Measurements from ENCODE around the gene TTC39B.

The TTC39B gene

DNA sequence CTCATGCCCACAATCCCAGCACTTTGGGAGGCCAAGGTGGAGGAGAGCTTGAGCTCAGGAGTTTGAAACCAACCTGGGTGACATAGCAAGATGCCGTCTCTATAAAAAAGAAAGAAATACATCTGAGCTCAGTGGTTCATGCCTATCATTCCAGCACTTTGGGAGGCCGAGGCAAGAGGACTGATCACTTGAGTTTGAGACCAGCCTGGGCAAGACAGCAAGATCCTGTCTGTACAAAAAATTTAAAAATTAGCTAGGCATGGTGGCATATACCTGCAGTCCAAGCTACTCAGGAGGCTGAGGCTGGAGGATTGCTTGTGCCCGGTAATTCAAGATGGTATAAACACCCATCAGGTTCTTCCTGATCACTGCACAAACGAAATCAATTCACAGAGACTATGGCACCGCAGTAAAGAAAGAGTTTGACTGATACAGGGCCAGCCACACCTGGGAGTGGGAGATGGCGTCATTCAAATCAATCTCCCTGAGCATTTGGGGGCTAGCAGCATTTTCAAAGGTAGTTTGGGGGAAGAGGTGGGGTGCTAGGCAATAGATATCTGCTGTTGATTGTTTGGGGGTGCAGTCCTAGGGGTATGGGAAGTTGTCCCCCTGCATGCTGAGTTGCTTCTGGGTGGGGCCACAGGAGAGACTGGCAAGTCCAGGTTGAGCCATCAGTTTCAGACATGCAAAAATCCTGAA lies 169.2 kb downstream of the TTC39B start:
- Mint-ChIP-seq H3K4me3 (no peak overlapping the region), H3K4me1 (ENCODE audit: low read depth) (peaks cover 4% of the 10 kb centered on the region), H3K27ac (no peak overlapping the region), H3K27me3 (no peaks in the 10 kb centered on the region), H3K9me3 (no peaks in the 10 kb centered on the region), H3K36me3 (ENCODE audit: low read depth) (no peaks in the 10 kb centered on the region)

DNA sequence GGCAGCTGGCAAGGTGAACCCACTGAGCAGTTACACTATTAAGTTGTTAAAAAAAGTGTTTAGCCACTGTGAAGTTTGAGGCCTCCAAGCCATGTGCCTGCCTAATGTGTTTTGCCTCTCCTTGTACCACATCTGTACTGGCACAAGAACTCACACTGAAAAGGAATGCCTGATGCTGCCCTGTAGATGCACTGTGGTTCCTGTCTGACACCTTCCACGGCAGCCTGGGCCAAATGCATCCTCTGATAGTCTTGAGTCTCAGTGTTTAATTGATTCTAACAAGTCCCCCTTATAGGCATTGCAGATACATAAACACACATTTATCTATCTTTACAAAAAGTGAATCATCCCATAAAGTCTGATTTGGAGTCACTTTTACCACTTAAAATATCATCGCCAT lies 169.9 kb downstream of the TTC39B start:
- no peaks in the 10 kb centered on the region for H3K9me3 Mint-ChIP-seq
- H3K4me1 Mint-ChIP-seq (ENCODE audit: low read depth), result peaks cover 4% of the 10 kb centered on the region
- H3K4me3 Mint-ChIP-seq, result no peak overlapping the region
- no peaks in the 10 kb centered on the region for H3K36me3 Mint-ChIP-seq (ENCODE audit: low read depth)
- H3K27ac Mint-ChIP-seq, result no peak overlapping the region
- H3K27me3 Mint-ChIP-seq, result no peaks in the 10 kb centered on the region

GRCh38 chr9:15136646-15137045 lies 170.4 kb downstream of the TTC39B start:
- Mint-ChIP-seq H3K27ac (no peak overlapping the region), H3K36me3 (ENCODE audit: low read depth) (no peaks in the 10 kb centered on the region), H3K4me3 (no peak overlapping the region), H3K4me1 (ENCODE audit: low read depth) (peaks cover 4% of the 10 kb centered on the region), H3K27me3 (no peaks in the 10 kb centered on the region), H3K9me3 (no peaks in the 10 kb centered on the region)

DNA sequence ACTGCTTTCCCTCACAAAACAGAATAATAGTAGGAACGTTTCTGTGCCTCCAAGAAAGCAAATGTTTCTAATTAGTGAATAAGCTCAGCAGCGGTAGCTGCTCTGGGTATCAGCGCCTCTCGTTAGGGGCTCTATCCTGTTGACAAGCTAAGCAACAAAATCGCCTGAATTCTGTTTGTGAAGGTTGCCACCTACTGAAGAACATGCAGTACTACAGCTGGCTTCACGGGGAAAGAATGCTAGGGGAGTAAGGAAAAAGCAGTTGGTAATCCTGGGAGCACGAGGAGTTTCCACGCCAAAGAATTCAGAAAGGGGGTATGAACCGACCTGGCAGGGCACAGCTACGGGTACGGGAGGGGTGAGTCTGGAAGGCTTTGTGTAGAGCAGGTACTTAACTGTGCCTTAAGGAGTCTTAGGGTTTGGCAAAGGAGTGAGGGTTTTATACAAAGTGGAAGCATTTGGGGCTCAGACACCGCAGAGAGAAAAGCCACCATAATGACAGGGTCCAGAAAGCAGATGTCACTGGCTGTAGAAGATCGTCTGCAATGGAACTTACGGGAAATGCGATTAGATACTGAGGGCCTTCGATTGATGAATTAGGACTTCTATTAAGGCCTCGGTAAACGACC lies 171.7 kb downstream of the TTC39B start:
- Mint-ChIP-seq H3K27ac (no peak overlapping the region), H3K4me3 (no peak overlapping the region), H3K36me3 (ENCODE audit: low read depth) (no peaks in the 10 kb centered on the region), H3K9me3 (no peaks in the 10 kb centered on the region), H3K4me1 (ENCODE audit: low read depth) (peaks cover 4% of the 10 kb centered on the region), H3K27me3 (no peaks in the 10 kb centered on the region)

DNA sequence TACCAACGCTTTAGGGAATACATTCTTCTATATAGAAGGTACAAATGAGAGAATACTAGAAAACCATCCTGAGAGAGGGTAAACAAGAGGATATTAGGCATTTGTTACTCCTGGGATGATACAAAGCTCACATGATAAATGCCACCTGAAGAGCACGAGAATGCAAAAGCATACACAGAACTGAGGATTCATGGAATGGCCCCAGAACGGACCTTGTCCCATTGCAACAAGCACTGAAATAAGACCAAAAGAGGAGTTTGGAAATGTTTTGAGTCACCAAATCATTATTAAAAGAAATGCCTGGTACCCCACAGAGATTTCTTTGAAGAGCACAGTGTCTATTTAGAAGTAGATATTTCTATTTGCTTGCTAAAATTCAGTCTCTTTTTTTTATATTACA lies 173.5 kb downstream of the TTC39B start:
- Mint-ChIP-seq H3K27me3 (peaks cover 3% of the 10 kb centered on the region), H3K9me3 (no peaks in the 10 kb centered on the region), H3K4me1 (ENCODE audit: low read depth) (peaks cover 4% of the 10 kb centered on the region), H3K4me3 (no peak overlapping the region), H3K36me3 (ENCODE audit: low read depth) (no peaks in the 10 kb centered on the region), H3K27ac (no peak overlapping the region)

DNA sequence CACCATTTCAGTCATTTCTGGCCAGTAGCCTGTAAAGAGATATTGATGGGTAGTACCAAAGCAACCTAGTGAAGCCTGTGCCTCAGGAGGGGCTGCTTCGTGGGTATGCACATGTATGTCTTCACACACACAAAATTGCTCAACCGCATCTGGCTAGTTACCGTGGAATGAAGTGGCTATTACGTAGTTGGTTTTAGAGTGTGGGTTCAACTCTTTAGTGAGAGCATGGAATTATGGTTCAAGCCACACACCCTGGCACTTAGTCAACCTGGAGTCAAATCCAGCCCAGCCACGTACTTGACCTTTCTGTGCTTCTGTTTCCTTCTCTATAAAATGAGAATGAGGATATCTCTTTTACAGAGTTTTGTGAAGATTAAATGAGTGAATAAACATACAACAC lies 174.9 kb downstream of the TTC39B start:
- peaks cover 8% of the 10 kb centered on the region for H3K27me3 Mint-ChIP-seq
- H3K27ac Mint-ChIP-seq, result no peak overlapping the region
- no peaks in the 10 kb centered on the region for H3K36me3 Mint-ChIP-seq (ENCODE audit: low read depth)
- peaks cover 4% of the 10 kb centered on the region for H3K4me1 Mint-ChIP-seq (ENCODE audit: low read depth)
- no peaks in the 10 kb centered on the region for H3K9me3 Mint-ChIP-seq
- no peak overlapping the region for H3K4me3 Mint-ChIP-seq

- Mint-ChIP-seq H3K27ac (no peak overlapping the region), H3K4me3 (no peak overlapping the region), H3K27me3 (peaks cover 11% of the 10 kb centered on the region), H3K36me3 (ENCODE audit: low read depth) (no peaks in the 10 kb centered on the region), H3K4me1 (ENCODE audit: low read depth) (peaks cover 4% of the 10 kb centered on the region), H3K9me3 (no peaks in the 10 kb centered on the region)
Measured at GRCh38 chr9:15131094-15131493, 175.9 kb downstream of the TTC39B start.

- Mint-ChIP-seq H3K36me3 (ENCODE audit: low read depth) (no peaks in the 10 kb centered on the region), H3K4me1 (ENCODE audit: low read depth) (no peaks in the 10 kb centered on the region), H3K27me3 (peaks cover 14% of the 10 kb centered on the region), H3K27ac (no peak overlapping the region), H3K9me3 (no peaks in the 10 kb centered on the region), H3K4me3 (no peak overlapping the region)
Measured at GRCh38 chr9:15127831-15128230, 179.2 kb downstream of the TTC39B start.

DNA sequence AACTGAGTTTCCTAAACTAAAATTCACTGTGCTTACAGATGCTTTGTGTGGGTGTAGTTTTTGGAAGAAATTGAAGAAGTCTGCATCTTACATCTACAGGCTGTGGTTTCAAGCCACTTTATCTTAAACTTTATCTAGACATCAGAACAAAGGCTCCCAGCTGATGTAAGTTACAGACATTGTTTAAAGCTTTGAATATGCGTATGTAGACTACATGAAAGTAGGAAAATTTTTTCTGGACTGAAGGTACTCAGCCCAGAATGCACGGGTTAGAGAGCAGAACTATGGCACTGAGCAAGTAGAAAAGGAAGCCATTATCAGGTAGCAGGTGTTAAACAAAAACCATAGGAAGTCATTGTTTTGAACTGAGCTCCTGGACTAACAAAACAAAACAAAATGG lies 185.4 kb downstream of the TTC39B start:
- H3K27me3 Mint-ChIP-seq, result peaks cover 3% of the 10 kb centered on the region
- H3K4me3 Mint-ChIP-seq, result no peak overlapping the region
- H3K36me3 Mint-ChIP-seq (ENCODE audit: low read depth), result no peaks in the 10 kb centered on the region
- no peaks in the 10 kb centered on the region for H3K9me3 Mint-ChIP-seq
- peaks cover 10% of the 10 kb centered on the region for H3K4me1 Mint-ChIP-seq (ENCODE audit: low read depth)
- no peak overlapping the region for H3K27ac Mint-ChIP-seq

- H3K36me3 Mint-ChIP-seq (ENCODE audit: low read depth), result no peaks in the 10 kb centered on the region
- no peaks in the 10 kb centered on the region for H3K27me3 Mint-ChIP-seq
- peaks cover under 1% of the 10 kb centered on the region for H3K4me1 Mint-ChIP-seq (ENCODE audit: low read depth)
- no peak overlapping the region for H3K4me3 Mint-ChIP-seq
- no peak overlapping the region for H3K27ac Mint-ChIP-seq
- H3K9me3 Mint-ChIP-seq, result no peaks in the 10 kb centered on the region
Measured at GRCh38 chr9:15116130-15116580, 190.9 kb downstream of the TTC39B start.

DNA sequence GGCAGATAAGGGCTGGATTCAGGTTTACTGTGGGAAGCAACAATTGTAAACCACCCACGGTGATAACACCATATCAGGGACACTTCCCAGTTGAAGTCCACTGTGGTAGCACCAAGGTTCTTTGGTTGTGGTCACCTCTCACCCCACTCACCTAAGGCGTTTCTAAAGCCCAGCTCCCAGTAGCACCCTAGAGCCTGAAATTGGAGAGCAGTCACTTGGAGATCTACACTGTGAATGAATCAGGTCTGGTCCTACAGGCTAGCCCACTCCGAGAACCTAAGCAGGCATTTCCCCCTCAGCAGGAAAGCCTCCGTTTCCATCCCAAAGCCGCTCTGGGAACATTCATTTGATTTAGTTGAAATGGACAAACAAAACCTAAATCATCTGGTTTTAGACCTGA lies 191.3 kb downstream of the TTC39B start:
- Mint-ChIP-seq H3K27me3 (no peaks in the 10 kb centered on the region), H3K36me3 (ENCODE audit: low read depth) (no peaks in the 10 kb centered on the region), H3K9me3 (no peaks in the 10 kb centered on the region), H3K4me1 (ENCODE audit: low read depth) (no peaks in the 10 kb centered on the region), H3K4me3 (no peak overlapping the region), H3K27ac (no peak overlapping the region)

DNA sequence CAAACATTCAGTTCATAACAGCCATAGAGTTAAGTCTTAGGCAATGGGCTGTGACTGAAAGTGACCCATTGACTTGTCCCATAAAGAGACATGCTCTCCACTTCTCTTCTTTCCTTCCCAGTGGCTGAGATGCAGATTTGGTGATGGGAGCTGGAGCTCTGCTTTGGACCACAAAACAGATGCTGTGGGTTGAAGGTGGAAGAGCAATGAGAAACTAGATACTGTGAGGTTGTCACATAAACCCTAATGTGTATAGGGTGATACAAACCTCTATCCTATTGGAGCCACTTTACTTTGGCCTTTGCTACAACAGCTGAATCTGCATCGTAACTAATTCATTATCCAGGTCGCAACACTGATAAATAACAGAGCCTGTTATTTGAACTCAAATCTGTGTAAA lies 192.0 kb downstream of the TTC39B start:
- no peaks in the 10 kb centered on the region for H3K36me3 Mint-ChIP-seq (ENCODE audit: low read depth)
- no peaks in the 10 kb centered on the region for H3K4me1 Mint-ChIP-seq (ENCODE audit: low read depth)
- H3K27ac Mint-ChIP-seq, result no peak overlapping the region
- no peaks in the 10 kb centered on the region for H3K27me3 Mint-ChIP-seq
- H3K4me3 Mint-ChIP-seq, result no peak overlapping the region
- H3K9me3 Mint-ChIP-seq, result no peaks in the 10 kb centered on the region

All from stimulated activated naive CD8-positive, alpha-beta T cell treated with anti-CD3 and anti-CD28 coated beads, Interleukin-15, Interleukin-2, amounts not matched to agents 100 ng/mL and 50 ng/mL, for 24 hours (primary cell).